Measurements from ENCODE around the gene CIB1.

DNA sequence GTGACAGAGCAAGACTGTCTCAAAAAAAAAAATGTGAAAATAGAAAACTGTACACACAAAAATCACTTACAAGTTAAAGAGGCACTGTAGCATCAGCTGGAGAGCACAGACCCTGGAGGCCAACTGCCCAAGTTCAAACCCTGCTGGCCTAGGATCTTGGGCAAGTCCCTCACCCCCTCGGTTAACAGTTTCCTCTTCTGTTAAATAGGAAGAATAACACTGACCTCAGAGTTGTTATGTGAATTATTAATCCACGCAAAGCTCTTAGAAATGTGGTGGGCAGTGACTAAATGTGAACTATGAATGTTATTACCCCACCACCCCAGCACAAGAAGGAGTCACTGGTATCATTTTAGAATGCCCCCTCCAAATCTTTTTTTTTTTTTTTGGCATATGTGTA, 11.2 kb downstream of the CIB1 start:
- TF ChIP-seq, protein P1, sequence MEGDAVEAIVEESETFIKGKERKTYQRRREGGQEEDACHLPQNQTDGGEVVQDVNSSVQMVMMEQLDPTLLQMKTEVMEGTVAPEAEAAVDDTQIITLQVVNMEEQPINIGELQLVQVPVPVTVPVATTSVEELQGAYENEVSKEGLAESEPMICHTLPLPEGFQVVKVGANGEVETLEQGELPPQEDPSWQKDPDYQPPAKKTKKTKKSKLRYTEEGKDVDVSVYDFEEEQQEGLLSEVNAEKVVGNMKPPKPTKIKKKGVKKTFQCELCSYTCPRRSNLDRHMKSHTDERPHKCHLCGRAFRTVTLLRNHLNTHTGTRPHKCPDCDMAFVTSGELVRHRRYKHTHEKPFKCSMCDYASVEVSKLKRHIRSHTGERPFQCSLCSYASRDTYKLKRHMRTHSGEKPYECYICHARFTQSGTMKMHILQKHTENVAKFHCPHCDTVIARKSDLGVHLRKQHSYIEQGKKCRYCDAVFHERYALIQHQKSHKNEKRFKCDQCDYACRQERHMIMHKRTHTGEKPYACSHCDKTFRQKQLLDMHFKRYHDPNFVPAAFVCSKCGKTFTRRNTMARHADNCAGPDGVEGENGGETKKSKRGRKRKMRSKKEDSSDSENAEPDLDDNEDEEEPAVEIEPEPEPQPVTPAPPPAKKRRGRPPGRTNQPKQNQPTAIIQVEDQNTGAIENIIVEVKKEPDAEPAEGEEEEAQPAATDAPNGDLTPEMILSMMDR (IDR thresholded peaks at IDR 0.05): no peak
- TF ChIP-seq POLR2AphosphoS5 (IDR thresholded peaks at IDR 0.05): no peak

Data from breast epithelium (tissue), 3 donors.